OCI-LY3 (cell line): ENCODE results near the gene LRCH1.

ENCODE experiments used
- H2AFZ ChIP-seq: fragments of 200-600, 300-600 bp; shearing (Covaris generic); 2 replicates; pipeline ENCODE4 v1.6.0; 2014; ENCODE audit warnings: antibody characterized with exemption, low read depth, low read length
- H3K27ac ChIP-seq: fragments of 200-600, 300-600 bp; sonication (generic); 2 replicates; pipeline ENCODE4 v1.5.1; 2014; ENCODE audit warnings: mild to moderate bottlenecking, low read length, moderate library complexity, mixed read lengths
- H3K27me3 ChIP-seq: fragments of 200-600, 300-600 bp; sonication (generic); 2 replicates; pipeline ENCODE4 v1.6.1; 2014; ENCODE audit warnings: low read depth, low read length, mixed read lengths
- H3K36me3 ChIP-seq: fragments of 200-600, 300-600 bp; sonication (generic); replicated peaks from 2 replicates; pipeline ENCODE3; 2014; ENCODE audit warnings: low read depth, low read length, mixed read lengths
- H3K4me1 ChIP-seq: fragments of 300-600, 200-600 bp; sonication (generic); 2 replicates; pipeline ENCODE4 v1.6.1; 2014; ENCODE audit warnings: low read length, mixed read lengths
- H3K4me2 ChIP-seq: fragments of 200-600, 300-600 bp; sonication (generic); 2 replicates; pipeline ENCODE4 v1.6.1; 2014; ENCODE audit warnings: low read length, mixed read lengths
- H3K4me3 ChIP-seq: fragments of 300-600, 200-600 bp; sonication (generic); 2 replicates; pipeline ENCODE4 v1.5.1; 2014; ENCODE audit warnings: antibody characterized with exemption, mild to moderate bottlenecking, low read length, moderate library complexity
- H3K79me2 ChIP-seq: fragments of 300-600, 200-600 bp; shearing (Covaris generic); 2 replicates; pipeline ENCODE4 v1.6.1; 2014; ENCODE audit warnings: mild to moderate bottlenecking, low read length, mixed read lengths
- H3K9ac ChIP-seq: fragments of 300-600, 200-600 bp; shearing (Covaris generic); 2 replicates; pipeline ENCODE4 v1.6.0; 2014; ENCODE audit warnings: mild to moderate bottlenecking, low read length, moderate library complexity
- H3K9me3 ChIP-seq: fragments of 200-600, 300-600 bp; shearing (Covaris generic); 2 replicates; pipeline ENCODE4 v1.6.1; 2014; ENCODE audit warnings: low read length, mixed read lengths; ENCODE audit not compliant: insufficient read depth
- H4K20me1 ChIP-seq: fragments of 200-600, 300-600 bp; sonication (generic); 2 replicates; pipeline ENCODE4 v1.6.1; 2016; ENCODE audit warnings: low read length, mixed read lengths; ENCODE audit not compliant: insufficient read depth
- CTCF ChIP-seq: fragments of 200-600, 300-600 bp; sonication (generic); IDR thresholded peaks from 2 replicates; pipeline ENCODE4 v1.5.1; 2014; ENCODE audit warnings: antibody characterized with exemption, low read length, low read depth
- EZH2phosphoT487 ChIP-seq: fragments of 200-600 bp; shearing (Covaris generic); IDR thresholded peaks from 2 replicates; pipeline ENCODE4 v1.6.1; 2018; ENCODE audit warnings: antibody characterized with exemption, mixed run types, low read depth

Gene LRCH1

GRCh38 chr13:46628622-46629365 is 75.8 kb downstream of the LRCH1 start:
- no peaks in the 10 kb centered on the region for H3K36me3 ChIP-seq
- no peak overlapping the region for H3K27ac ChIP-seq
- H3K4me2 ChIP-seq = no peak overlapping the region
- no peak overlapping the region for H3K4me3 ChIP-seq
- peaks cover 98% of the 10 kb centered on the region for H3K79me2 ChIP-seq
- H3K27me3 ChIP-seq = no peaks in the 10 kb centered on the region
- no peaks in the 10 kb centered on the region for H3K9me3 ChIP-seq
- H4K20me1 ChIP-seq = peaks cover 43% of the 10 kb centered on the region
- TF ChIP-seq EZH2phosphoT487 (no peak), CTCF (no peak)
- no peak overlapping the region for H2AFZ ChIP-seq
- no peak overlapping the region for H3K9ac ChIP-seq
- H3K4me1 ChIP-seq = peaks cover 50% of the 10 kb centered on the region

- Histone ChIP-seq H3K27me3 (no peaks in the 10 kb centered on the region), H3K79me2 (peaks cover 96% of the 10 kb centered on the region), H2AFZ (no peak overlapping the region), H3K27ac (no peak overlapping the region), H3K4me1 (peaks cover 39% of the 10 kb centered on the region), H4K20me1 (peaks cover 51% of the 10 kb centered on the region), H3K4me3 (no peak overlapping the region), H3K9ac (no peak overlapping the region), H3K4me2 (no peak overlapping the region), H3K9me3 (no peaks in the 10 kb centered on the region), H3K36me3 (no peaks in the 10 kb centered on the region)
- no peak for TF ChIP-seq CTCF
- TF ChIP-seq EZH2phosphoT487 = no peak
Measured at GRCh38 chr13:46629811-46630413, 76.9 kb downstream of the LRCH1 start.

GRCh38 chr13:46630431-46631178 is 77.6 kb downstream of the LRCH1 start:
- no peaks in the 10 kb centered on the region for H3K36me3 ChIP-seq
- H3K79me2 ChIP-seq = peaks cover 92% of the 10 kb centered on the region
- TF ChIP-seq CTCF (no peak), EZH2phosphoT487 (no peak)
- peaks cover 54% of the 10 kb centered on the region for H4K20me1 ChIP-seq
- H3K9ac ChIP-seq = no peak overlapping the region
- no peaks in the 10 kb centered on the region for H3K9me3 ChIP-seq
- no peak overlapping the region for H3K4me2 ChIP-seq
- H3K4me3 ChIP-seq = no peak overlapping the region
- no peaks in the 10 kb centered on the region for H3K27me3 ChIP-seq
- no peak overlapping the region for H3K27ac ChIP-seq
- H2AFZ ChIP-seq = no peak overlapping the region
- peaks cover 32% of the 10 kb centered on the region for H3K4me1 ChIP-seq

GRCh38 chr13:46631179-46631542 is 78.2 kb downstream of the LRCH1 start:
- no peak overlapping the region for H3K4me2 ChIP-seq
- H3K9me3 ChIP-seq = no peaks in the 10 kb centered on the region
- peaks cover 26% of the 10 kb centered on the region for H3K4me1 ChIP-seq
- peaks cover 55% of the 10 kb centered on the region for H4K20me1 ChIP-seq
- no peak overlapping the region for H3K4me3 ChIP-seq
- peaks cover 87% of the 10 kb centered on the region for H3K79me2 ChIP-seq
- no peaks in the 10 kb centered on the region for H3K27me3 ChIP-seq
- H3K27ac ChIP-seq = no peak overlapping the region
- TF ChIP-seq CTCF = no peak
- no peak for TF ChIP-seq EZH2phosphoT487
- no peak overlapping the region for H3K9ac ChIP-seq
- no peak overlapping the region for H2AFZ ChIP-seq
- no peaks in the 10 kb centered on the region for H3K36me3 ChIP-seq
